HepG2 (cell line): ENCODE data around the gene NT5DC4. TPM values are rescaled to one million over a fixed set of nuclear protein-coding genes. Genes with fewer than 3 reads are reported as not detected.

Experiments
- AHR ChIP-seq: IDR thresholded peaks from 2 replicates; pipeline ENCODE4 v1.6.1; 2018; ENCODE audit warnings: missing genetic modification reagents, missing compliant biosample characterization
- NFKB2 ChIP-seq: sonication (generic); formaldehyde crosslinking; IDR thresholded peaks from 2 replicates; pipeline ENCODE4 v1.4.0; 2020; ENCODE audit warnings: missing genetic modification reagents, borderline replicate concordance
- ZBED4 ChIP-seq: sonication (generic); formaldehyde crosslinking; IDR thresholded peaks from 2 replicates; pipeline ENCODE4 v1.4.0; 2020; ENCODE audit warnings: missing genetic modification reagents, borderline replicate concordance
- ZMAT3 ChIP-seq: sonication (generic); formaldehyde crosslinking; conservative IDR thresholded peaks from 2 replicates; pipeline ENCODE4 v1.7.0; 2021; ENCODE audit warnings: missing genetic modification reagents
- ZNF503 ChIP-seq: sonication (generic); formaldehyde crosslinking; IDR thresholded peaks from 2 replicates; pipeline ENCODE4 v1.4.0; 2020; ENCODE audit warnings: missing genetic modification reagents
- ZNF883 ChIP-seq: sonication (generic); formaldehyde crosslinking; IDR thresholded peaks from 2 replicates; pipeline ENCODE4 v1.5.1; 2020; ENCODE audit warnings: mild to moderate bottlenecking, missing genetic modification reagents; ENCODE audit errors: not compliant biosample characterization
- polyA plus RNA-seq, 8 experiments: library from polyadenylated mRNA; depleted of rRNA in 3 of 8; stranded (reverse) in 7 of 8; unstranded in 1 of 8; fragments of >200 nt; fragmentation: Illumina TruSeq in 4 of 8; extraction: Trizol in 4 of 8; gene quantifications; 2 replicates each; pipeline versions ENCODE4 v1.2.1 to v1.2.3, GENCODE V29; 2011 to 2016; ENCODE audit warnings: low read depth in 4 of 8, missing spikeins in 1 of 8, mixed read lengths in 1 of 8; ENCODE audit not compliant: insufficient read depth in 1 of 8
- total RNA-seq, 5 experiments: library from RNA; depleted of rRNA; stranded (reverse); fragments of >200 nt; fragmentation: Illumina TruSeq; extraction: Trizol; gene quantifications; 2 replicates each; pipeline ENCODE4 v1.2.3, GENCODE V29; 2016; ENCODE audit warnings: low read depth in 1 of 5
- TF ChIP-seq, protein P1 (sequence below): sonication (generic); formaldehyde crosslinking; conservative IDR thresholded peaks from 2 replicates; pipeline ENCODE4 v1.4.0; 2020; ENCODE audit warnings: missing genetic modification reagents

NT5DC4 gene
- total and polyA plus RNA-seq, 2 of the 13 experiments (the other 11 are each of a cell fraction or from before 2014, with no cell fraction given): 0.04 to 4.2 TPM

DNA sequence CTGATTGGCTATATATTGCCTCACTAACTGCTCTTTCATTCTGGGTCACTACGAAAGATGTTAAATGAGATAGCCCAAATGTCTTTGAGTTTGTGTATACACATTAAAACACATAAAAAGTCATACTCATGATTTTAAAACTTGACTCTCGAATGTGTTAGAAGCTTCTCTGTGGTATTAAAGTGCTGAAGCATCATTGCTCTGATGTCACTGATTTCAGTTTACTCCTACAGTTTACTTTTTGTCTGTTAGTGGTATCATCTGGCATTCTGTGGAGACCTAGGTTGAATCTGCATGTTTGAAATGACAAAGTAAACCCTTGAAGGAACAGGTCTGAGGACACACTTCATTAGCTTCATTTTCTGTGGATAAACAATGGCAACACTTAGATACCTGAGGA lies 10.7 kb downstream of the NT5DC4 start (continued):
- TF ChIP-seq ZNF503 (no peak), NFKB2 (CRISPR knock-in tag) (no peak), ZMAT3 (CRISPR knock-in tag) (no peak), ZBED4 (no peak), AHR (CRISPR knock-in tag) (no peak), ZNF883 (CRISPR knock-in tag) (no peak)
- TF ChIP-seq, protein P1, sequence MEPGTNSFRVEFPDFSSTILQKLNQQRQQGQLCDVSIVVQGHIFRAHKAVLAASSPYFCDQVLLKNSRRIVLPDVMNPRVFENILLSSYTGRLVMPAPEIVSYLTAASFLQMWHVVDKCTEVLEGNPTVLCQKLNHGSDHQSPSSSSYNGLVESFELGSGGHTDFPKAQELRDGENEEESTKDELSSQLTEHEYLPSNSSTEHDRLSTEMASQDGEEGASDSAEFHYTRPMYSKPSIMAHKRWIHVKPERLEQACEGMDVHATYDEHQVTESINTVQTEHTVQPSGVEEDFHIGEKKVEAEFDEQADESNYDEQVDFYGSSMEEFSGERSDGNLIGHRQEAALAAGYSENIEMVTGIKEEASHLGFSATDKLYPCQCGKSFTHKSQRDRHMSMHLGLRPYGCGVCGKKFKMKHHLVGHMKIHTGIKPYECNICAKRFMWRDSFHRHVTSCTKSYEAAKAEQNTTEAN (CRISPR knock-in tag): no peak
